ENCODE data around the gene STX7.

Gene STX7

GRCh38 chr6:132490478-132491204, 22.3 kb downstream of the STX7 start:
- no peak overlapping the region for H3K4me3 ChIP-seq (ENCODE audit: low read depth, low read length)
- TF ChIP-seq CTCF (conservative IDR thresholded peaks at IDR 0.05; ENCODE audit: low read depth, low read length) = no peak
- no peak for DNase-seq (ENCODE audit: low read depth)

DNA sequence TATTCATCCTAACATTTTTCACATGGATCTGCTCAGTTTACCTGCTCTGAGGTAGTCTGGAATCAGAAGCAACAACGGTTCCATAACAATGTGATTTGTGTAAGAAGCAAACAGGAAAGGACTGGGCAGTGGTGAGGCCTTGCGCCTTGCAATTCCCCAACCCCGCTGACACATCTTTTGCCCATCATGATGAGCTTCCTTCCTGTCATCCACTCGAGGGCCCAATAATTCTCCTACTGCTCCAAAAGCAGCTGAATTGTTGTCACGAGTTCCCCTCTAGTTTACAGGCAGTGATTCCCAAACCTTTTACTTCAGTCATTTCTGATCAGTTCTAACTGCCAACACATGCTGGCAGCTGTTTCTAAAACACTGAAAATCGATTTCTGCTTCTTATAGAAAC, 22.9 kb downstream of the STX7 start:
- peak; percentile 27 for DNase-seq (ENCODE audit: low read depth)
- no peak overlapping the region for H3K4me3 ChIP-seq (ENCODE audit: low read depth, low read length)
- TF ChIP-seq CTCF (conservative IDR thresholded peaks at IDR 0.05; ENCODE audit: low read depth, low read length) = no peak

- no peak for TF ChIP-seq CTCF (conservative IDR thresholded peaks at IDR 0.05; ENCODE audit: low read depth, low read length)
- DNase-seq (ENCODE audit: low read depth) = no peak
- H3K4me3 ChIP-seq (ENCODE audit: low read depth, low read length) = no peak overlapping the region
Measured at GRCh38 chr6:132489376-132489775, 23.5 kb downstream of the STX7 start.

DNA sequence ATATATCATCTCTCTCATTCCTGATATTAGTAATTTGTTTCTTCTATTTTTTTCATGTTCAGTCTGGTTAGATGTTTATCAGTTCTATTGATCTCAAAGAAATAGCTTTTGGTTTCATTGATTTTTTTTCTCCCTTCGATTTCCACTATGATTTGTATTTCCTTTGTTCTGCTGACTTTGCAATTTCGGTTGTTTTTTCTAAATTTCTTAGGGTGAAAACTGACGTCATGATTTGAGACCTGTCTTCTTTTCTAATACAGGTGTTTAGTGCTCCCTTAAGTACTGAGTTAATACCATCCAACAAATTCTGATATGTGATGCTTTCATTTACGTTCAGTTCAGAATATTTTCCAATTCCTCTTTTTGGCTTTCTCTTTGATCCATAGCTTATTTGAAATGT, 25.2 kb downstream of the STX7 start:
- no peak for TF ChIP-seq CTCF (conservative IDR thresholded peaks at IDR 0.05; ENCODE audit: low read depth, low read length)
- no peak overlapping the region for H3K4me3 ChIP-seq (ENCODE audit: low read depth, low read length)
- no peak for DNase-seq (ENCODE audit: low read depth)

- DNase-seq (ENCODE audit: low read depth) = no peak
- no peak overlapping the region for H3K4me3 ChIP-seq (ENCODE audit: low read depth, low read length)
- no peak for TF ChIP-seq CTCF (conservative IDR thresholded peaks at IDR 0.05; ENCODE audit: low read depth, low read length)
Measured at GRCh38 chr6:132484680-132485018, 28.3 kb downstream of the STX7 start.

DNA sequence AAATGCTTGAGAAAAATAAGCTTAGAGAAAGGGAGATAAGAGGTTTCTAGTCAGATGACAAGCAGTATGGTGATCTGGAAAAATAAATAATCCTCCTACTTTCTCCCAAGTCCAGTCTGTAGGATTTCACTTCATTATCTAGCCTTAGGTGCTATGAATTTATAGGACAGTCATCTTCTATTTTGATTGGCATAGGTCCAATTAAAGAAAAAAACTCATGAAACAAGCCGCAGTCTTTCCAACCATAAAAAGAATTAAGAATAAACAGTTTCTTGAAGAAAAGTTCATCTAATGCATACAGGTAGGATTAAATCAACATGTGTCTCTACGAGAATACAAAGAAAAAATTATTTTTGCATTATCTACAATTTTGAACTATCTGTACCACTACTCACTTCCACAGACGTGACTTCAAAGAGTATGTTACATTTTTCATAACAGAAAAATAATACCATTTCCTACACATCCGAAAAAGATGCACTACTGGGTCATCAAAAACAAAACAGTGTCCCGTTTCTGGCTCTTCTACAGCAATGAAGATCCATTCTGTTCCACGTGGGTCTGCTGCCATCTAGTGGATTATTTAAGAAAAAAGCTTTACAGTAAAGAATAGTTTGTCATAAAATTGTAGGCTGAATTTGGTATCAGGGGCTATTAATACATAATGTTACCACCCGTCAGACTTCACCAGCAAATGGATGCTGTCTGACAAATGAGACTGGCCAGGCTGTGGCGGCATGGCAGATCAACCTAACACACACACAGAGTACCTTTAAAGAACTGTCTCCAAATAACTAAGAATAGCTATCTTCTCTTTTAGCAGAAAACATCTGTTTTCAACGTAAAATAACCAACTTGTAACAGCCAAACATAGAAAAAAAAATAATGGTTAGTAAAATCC, 28.9 kb downstream of the STX7 start:
- peak; percentile 82 for DNase-seq (ENCODE audit: low read depth)
- H3K4me3 ChIP-seq (ENCODE audit: low read depth, low read length) = no peak overlapping the region
- peak; percentile 71 for TF ChIP-seq CTCF (conservative IDR thresholded peaks at IDR 0.05; ENCODE audit: low read depth, low read length)
